DMS53 treated with DMSO at 0.1 percent for 48 hours (cell line): ENCODE results near the gene NFATC2.
"Not testable (repeated sequence)": the region's sequence is repeated elsewhere in the genome, so short reads cannot be mapped to it uniquely, and the experiment has no call there.

Source experiments
- DNase-seq: peaks from one replicate; lab custom pipeline; 2025; ENCODE audit not compliant: unreplicated experiment; lab: John Stamatoyannopoulos, UW

NFATC2 gene

GRCh38 chr20:51476106-51476505 is 66.4 kb downstream of the NFATC2 start:
- DNase-seq: not testable (repeated sequence)

DNA sequence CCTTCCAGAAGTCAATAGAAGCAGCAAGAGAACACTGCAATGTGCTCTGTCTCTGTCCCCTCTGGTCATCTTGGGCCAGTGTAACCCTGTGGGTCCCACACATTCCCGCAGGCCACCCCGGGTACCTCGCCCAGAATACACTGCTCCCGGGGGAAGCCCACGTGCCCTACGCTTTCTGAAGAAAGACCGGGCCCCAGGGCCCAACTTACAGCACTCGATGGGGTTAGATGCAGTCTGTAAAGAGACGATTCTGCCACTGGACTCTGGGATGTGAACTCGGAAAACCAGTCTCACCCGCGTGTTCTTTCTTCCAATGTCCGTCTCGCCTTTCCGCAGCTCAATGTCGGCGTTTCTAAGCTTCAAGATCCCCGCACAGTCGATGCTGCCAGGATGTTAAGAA is 68.7 kb downstream of the NFATC2 start:
- no peak for DNase-seq

GRCh38 chr20:51473256-51473655 is 69.3 kb downstream of the NFATC2 start:
- no peak for DNase-seq

DNA sequence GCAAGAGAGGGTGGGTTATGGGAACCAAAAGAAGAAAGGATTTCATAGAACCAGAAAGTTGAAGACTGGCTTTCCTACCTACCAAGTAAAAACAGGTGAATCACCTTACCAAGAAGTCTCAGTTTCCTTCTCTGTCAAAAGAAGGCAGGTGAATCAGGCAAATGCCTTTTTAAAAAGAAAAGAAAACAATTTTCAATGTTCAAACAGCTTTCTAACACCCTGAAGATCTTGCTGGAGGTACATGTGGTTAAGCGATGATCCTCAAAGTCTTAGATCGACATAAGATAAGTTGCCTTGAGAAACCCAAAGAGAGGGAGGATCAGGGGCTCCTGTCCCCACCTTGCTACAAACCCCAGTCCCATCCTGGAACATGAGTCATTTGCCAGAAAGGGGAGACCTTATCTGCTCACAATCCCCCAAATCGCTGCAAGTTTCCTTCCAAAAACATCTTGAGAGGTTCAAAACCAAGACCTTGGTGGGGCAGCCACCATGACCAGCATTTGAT is 71.6 kb downstream of the NFATC2 start:
- DNase-seq: no peak

- no peak for DNase-seq
These were observed 72.1 kb downstream of the NFATC2 start for GRCh38 chr20:51470499-51470820.

GRCh38 chr20:51469578-51470498 is 72.7 kb downstream of the NFATC2 start:
- DNase-seq: no peak

GRCh38 chr20:51469046-51469445 is 73.5 kb downstream of the NFATC2 start:
- no peak for DNase-seq

- no peak for DNase-seq
These were observed 73.9 kb downstream of the NFATC2 start for GRCh38 chr20:51468636-51469035.

- no peak for DNase-seq
These were observed 74.4 kb downstream of the NFATC2 start for GRCh38 chr20:51467956-51468626.

DNA sequence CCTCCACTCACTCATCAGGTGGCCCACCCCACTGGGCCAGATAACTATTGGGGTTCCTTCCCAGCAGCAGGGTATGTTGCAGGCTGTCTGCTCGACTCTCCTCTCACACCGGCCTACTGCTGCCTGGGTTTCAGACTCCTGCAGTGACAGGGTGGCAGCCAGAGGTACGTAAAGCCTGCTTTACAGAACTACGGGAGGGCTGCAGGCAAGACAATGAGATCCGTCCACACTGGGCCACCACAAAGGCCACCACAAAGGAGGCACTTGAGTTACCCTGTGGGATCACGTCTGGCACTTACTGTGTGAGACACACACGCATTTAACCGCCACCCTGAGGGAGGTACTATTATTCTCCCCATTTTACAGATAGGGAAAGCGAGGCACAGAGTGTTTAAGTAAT is 78.5 kb downstream of the NFATC2 start:
- no peak for DNase-seq

DNA sequence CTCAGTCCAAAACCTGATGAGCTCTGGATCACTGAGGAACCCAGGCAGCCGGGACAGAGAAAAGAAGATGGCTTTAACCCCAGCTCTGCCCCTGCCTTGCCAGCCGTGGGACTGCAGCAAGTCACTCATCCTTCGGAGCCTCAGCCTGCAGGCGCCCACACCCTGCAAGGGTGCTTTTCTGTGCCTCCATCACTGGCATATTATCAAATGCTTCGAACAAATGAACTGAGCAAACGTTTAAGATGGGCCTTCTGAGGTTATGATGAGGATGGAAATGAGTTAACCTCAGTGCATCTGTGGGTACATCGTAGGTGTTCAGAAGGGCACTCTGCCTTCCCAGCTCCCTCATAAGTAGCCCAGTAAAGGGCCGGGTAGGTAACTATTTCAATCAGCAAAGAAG is 79.0 kb downstream of the NFATC2 start:
- no peak for DNase-seq

DNA sequence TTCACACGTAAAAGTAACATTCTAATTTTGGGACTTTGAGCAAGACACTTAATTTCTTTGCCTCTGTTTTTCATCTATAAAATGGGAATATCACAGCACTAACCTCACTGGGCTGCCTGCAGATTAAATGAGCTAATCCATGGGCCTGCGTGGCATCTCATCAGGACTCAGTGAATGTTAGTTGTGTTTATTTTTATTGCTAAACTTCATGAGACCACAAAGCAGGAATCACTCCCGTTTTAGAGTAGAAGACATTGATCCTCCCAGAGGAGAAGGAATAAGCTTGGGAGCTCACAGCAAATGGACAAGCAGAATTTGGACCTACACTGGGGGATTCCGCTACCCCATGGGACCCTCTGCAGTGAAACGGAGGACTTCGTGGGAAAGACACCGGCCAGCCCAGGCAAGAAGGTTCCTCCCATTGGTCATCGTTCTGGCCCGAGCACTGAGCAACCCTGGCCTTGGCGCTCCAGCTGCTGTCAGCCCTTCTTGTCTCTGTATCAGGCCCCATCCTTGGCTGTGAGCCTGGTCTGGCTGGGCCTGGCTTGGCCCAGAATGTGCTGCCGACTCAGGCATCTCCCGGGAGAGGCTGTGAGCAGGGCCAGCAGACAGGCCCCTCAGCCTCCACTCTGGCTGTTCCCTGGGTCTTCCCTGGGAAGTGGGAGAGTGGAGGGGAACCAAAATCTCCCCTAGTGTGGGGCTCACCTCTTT is 79.8 kb downstream of the NFATC2 start:
- no peak for DNase-seq

DNA sequence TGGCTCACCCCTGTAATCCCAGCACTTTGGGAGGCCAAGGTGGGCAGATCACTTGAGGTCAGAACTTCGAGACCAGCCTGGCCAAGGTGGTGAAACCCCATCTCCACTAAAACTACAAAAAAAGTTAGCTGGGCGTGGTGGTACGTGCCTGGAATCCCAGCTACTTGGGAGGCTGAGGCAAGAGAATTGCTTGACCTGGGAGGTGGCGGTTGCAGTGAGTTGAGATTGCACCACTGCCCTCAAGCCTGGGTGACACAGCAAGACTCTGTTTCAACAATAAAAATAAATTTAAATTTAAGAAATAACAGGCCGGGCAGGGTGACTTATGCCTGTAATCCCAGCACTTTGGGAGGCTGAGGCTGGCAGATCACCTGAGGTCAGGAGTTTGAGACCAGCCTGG is 80.7 kb downstream of the NFATC2 start:
- not testable (repeated sequence) for DNase-seq

- DNase-seq: no peak
These were observed 81.2 kb downstream of the NFATC2 start for GRCh38 chr20:51461306-51461705.

DNA sequence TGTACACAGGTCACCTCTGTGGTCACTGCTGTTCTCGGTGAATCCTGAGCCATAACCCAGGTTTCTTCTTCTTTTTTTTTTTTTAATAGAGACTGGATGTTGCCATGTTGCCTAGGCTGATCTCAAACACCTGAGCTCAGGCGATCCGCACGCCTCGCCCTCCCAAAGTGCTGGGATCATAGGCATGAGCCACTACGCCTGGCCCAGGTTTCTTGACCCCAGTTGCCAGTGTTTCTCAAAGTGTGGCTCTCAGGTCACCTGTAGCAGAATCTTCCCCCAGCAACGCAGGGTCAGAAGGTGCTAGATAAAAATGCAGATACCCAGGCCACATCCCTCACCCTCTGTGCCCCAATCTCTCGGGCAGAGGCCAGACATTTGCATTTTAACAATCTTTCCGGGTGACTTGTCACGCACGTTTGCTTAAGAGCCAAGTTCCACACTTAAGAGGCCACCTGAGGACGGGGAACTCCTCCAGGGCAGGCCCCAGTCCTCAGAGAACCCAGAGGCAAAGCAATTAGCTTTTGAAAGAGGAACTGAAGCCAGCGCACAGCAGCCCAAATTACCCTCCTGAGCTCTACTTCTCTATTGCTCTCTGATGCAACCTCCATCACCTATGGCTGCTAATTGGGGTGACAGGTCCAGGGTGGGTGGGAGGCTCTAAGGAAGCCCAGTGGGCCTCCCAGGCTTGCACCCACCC is 81.8 kb downstream of the NFATC2 start:
- no peak for DNase-seq

GRCh38 chr20:51460163-51460562 is 82.4 kb downstream of the NFATC2 start:
- no peak for DNase-seq

GRCh38 chr20:51458751-51459439 is 83.6 kb downstream of the NFATC2 start:
- no peak for DNase-seq

GRCh38 chr20:51457533-51457932 is 85.0 kb downstream of the NFATC2 start:
- no peak for DNase-seq

DNA sequence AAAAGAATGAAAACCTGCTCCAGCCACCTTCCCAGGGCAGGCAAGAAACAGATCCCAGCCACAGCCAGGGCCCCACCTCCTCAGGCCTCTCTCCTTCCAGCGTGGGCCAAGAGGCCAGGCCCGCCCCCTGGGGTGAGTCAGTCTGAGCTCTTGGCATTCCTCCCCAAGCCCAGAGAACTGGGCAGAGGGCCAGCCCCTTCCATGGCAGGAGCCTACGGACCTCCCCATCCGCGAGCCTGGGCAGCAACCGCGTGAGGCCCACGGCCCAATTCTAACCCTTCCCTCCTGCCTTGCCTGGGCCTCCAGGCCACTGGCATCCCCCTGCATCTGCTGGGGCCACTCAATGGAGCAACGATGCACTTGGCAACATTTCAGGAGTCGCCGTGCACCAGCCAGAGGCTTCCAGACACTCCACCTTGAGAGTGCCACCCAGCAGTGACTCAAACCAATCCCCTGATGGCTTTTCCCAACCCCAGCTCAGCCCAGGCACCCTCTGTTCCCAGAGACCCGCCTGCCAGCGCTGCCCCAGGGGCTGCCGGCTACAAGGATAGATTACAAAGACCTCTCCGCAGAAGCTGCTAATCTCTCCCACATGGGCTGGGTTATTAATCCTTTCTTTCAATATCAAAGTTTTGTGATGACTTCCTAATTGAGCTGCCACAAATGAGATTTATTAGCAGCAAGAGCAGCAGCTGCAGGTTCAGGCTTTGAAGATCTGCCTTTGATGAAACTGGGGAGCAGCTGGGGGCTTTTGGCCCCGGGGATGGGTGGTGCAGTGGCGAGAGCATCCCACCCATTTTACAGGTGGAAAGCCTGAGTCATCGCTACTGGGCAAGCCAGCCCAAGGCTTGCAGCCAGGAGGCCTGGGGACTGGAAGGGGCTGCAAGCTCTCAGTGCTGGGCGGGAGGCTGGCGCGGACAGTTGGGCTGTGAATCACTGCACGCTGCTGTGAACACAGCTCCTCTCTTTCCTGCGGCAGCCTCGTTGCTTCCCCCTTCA is 85.7 kb downstream of the NFATC2 start:
- DNase-seq: no peak
